OCI-LY7 (cell line): ENCODE data around the gene CRTC1. TPM values are rescaled to one million over a fixed set of nuclear protein-coding genes. Genes with fewer than 3 reads are reported as not detected.

ENCODE experiments used
- BruUV-seq: library from RNA; stranded (reverse); fragments of 400-500 nt; replicated peaks from 2 replicates; lab custom pipeline; 2021; lab: Mats Ljungman, UMichigan
- CTCF ChIA-PET: fragments of 300-600 bp; sonication (Branson Sonifier 250); formaldehyde crosslinking; loops from one replicate; lab custom pipeline; 2022; ENCODE audit warnings: antibody characterized with exemption; ENCODE audit not compliant: unreplicated experiment; lab: Charles Lee
- POLR2A ChIA-PET: fragments of 300-600 bp; sonication (Branson Sonifier 250); formaldehyde crosslinking; loops from one replicate; lab custom pipeline; 2022; ENCODE audit warnings: antibody characterized with exemption; lab: Charles Lee
- DNase-seq: peaks from one replicate; pipeline ENCODE4 v3.0.0-alpha.2; 2015; ENCODE audit warnings: low spot score
- H2AFZ ChIP-seq: fragments of 200-600 bp; sonication (generic), shearing (Covaris generic); 2 replicates; pipeline ENCODE4 v1.6.1; 2014; ENCODE audit warnings: mild to moderate bottlenecking, antibody characterized with exemption, low read length, moderate library complexity
- H3K27ac ChIP-seq: fragments of 200-600 bp; sonication (generic); 2 replicates; pipeline ENCODE4 v1.5.1; 2014; ENCODE audit warnings: mixed run types, low read depth, mild to moderate bottlenecking, moderate library complexity, low read length, inconsistent platforms; ENCODE audit not compliant: poor library complexity, severe bottlenecking
- H3K36me3 ChIP-seq: fragments of 200-600 bp; sonication (generic); 2 replicates; pipeline ENCODE4 v1.6.1; 2014; ENCODE audit warnings: mild to moderate bottlenecking, antibody characterized with exemption, low read length, moderate library complexity, mixed read lengths; ENCODE audit not compliant: insufficient read depth
- H3K4me1 ChIP-seq: fragments of 200-600 bp; sonication (generic); 2 replicates; pipeline ENCODE4 v1.5.1; 2014; ENCODE audit warnings: mild to moderate bottlenecking, low read length; ENCODE audit not compliant: insufficient read depth, poor library complexity, severe bottlenecking
- H3K4me2 ChIP-seq: fragments of 200-600 bp; sonication (generic); 2 replicates; pipeline ENCODE4 v1.6.1; 2014; ENCODE audit warnings: mild to moderate bottlenecking, low read length
- H3K4me3 ChIP-seq: fragments of 200-600 bp; sonication (generic); 2 replicates; pipeline ENCODE4 v1.5.1; 2014; ENCODE audit warnings: mild to moderate bottlenecking, low read depth, low read length; ENCODE audit not compliant: poor library complexity, severe bottlenecking
- H3K79me2 ChIP-seq: fragments of 200-600 bp; sonication (generic); 2 replicates; pipeline ENCODE4 v1.6.1; 2016; ENCODE audit warnings: low read depth, mild to moderate bottlenecking, low read length, moderate library complexity, mixed read lengths; ENCODE audit not compliant: insufficient read depth
- H3K9me2 ChIP-seq: fragments of 200-600 bp; sonication (generic); 2 replicates; pipeline ENCODE4 v1.6.1; 2016; ENCODE audit warnings: mild to moderate bottlenecking, low read length, mixed read lengths; ENCODE audit not compliant: insufficient read depth
- H3K9me3 ChIP-seq: fragments of 200-600 bp; sonication (generic); 2 replicates; pipeline ENCODE4 v1.6.1; 2014; ENCODE audit warnings: mild to moderate bottlenecking, mixed run types, low read length, mixed read lengths
- H4K20me1 ChIP-seq: fragments of 200-600 bp; sonication (generic); 2 replicates; pipeline ENCODE4 v1.6.1; 2014; ENCODE audit warnings: mild to moderate bottlenecking, antibody characterized with exemption, low read length, moderate library complexity, mixed read lengths; ENCODE audit not compliant: insufficient read depth
- CTCF ChIP-seq: fragments of 200-600 bp; sonication (generic); conservative IDR thresholded peaks from 2 replicates; pipeline ENCODE4 v1.5.1; 2014; ENCODE audit warnings: mild to moderate bottlenecking, antibody characterized with exemption, low read length, moderate library complexity, mixed read lengths
- EZH2phosphoT487 ChIP-seq: fragments of 200-600 bp; sonication (generic); IDR thresholded peaks from 2 replicates; pipeline ENCODE4 v1.6.1; 2018; ENCODE audit warnings: low read depth, borderline replicate concordance, mild to moderate bottlenecking, mixed run types, antibody characterized with exemption, low read length, moderate library complexity, mixed read lengths
- intact Hi-C: fragments of 100-400 bp; cut with micrococcal nuclease; formaldehyde crosslinking; loops from one replicate; pipeline ENCODE4 v1.10.0; 2022; ENCODE audit not compliant: unreplicated experiment
- total RNA-seq, 2 experiments: library from RNA; depleted of rRNA in 1 of 2; stranded (reverse); fragments of >200 nt in 1 of 2; shearing (Covaris generic) in 1 of 2; gene quantifications; 2 replicates each; pipeline ENCODE4 v1.2.3, GENCODE V29; 2014 to 2022

The CRTC1 gene
- total RNA-seq, 2 experiments from 2014 or later = 4.1 to 10.3 TPM

DNA sequence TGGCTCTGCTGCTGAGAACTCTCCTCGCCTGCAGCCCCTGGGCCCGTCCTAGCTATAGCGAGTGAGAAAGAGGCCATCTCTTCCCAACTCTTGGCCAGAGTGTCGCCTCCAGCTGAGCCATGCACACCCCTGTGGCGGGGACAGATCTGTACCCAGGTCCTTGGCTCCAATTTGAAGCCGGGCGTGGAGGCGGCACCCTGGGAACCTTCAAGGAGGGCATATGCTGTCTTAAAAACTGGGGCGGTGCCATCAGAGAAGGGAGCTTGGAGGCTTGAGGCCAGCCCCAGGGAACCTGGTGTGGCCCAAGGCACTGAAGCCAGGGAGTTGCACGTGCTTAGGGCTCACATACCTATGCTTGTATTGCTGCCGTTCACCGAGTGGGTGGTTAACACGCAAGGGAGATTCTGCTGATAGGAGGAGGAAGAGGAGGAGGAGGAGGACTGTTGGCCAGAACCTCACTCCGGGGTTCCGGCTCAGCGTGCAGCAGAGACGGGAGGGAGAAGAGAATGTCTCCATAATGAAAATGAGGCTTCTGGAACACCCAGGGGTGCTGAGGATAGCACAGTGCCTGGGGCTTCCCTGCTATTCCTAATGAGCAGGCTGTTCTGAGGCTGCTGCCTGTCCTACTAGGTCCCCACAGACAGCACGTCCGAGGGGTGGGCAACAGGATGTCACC is 67.0 kb downstream of the CRTC1 start:
- H3K4me2 ChIP-seq = no peak overlapping the region
- intact Hi-C loops = no loop called here
- ChIA-PET CTCF (no interaction called here), POLR2A (interaction anchor here (0.6 kb wide), 1 partner anchor 532 kb away, joined by 3 read pairs; no protein-coding TSS in a partner anchor)
- no peak overlapping the region for H3K4me3 ChIP-seq
- H3K4me1 ChIP-seq = no peaks in the 10 kb centered on the region
- no peaks in the 10 kb centered on the region for H3K79me2 ChIP-seq
- H3K9me3 ChIP-seq = no peaks in the 10 kb centered on the region
- no peaks in the 10 kb centered on the region for H3K36me3 ChIP-seq
- H3K27ac ChIP-seq = no peak overlapping the region
- DNase-seq = no peak
- H2AFZ ChIP-seq = no peak overlapping the region
- BruUV-seq = no TSS peak
- no peak for TF ChIP-seq EZH2phosphoT487
- TF ChIP-seq CTCF = no peak
- H3K9me2 ChIP-seq = no peaks in the 10 kb centered on the region
- no peaks in the 10 kb centered on the region for H4K20me1 ChIP-seq

GRCh38 chr19:18751571-18751970 is 68.1 kb downstream of the CRTC1 start:
- intact Hi-C loops = no loop called here
- BruUV-seq = no TSS peak
- ChIA-PET POLR2A (no interaction called here), CTCF (no interaction called here)
- no peak for TF ChIP-seq EZH2phosphoT487
- no peak for TF ChIP-seq CTCF
- H3K4me2 ChIP-seq = no peak overlapping the region
- H2AFZ ChIP-seq = no peak overlapping the region
- no peaks in the 10 kb centered on the region for H3K36me3 ChIP-seq
- no peak overlapping the region for H3K27ac ChIP-seq
- no peaks in the 10 kb centered on the region for H3K9me3 ChIP-seq
- H3K4me1 ChIP-seq = no peaks in the 10 kb centered on the region
- no peak overlapping the region for H3K4me3 ChIP-seq
- no peaks in the 10 kb centered on the region for H4K20me1 ChIP-seq
- H3K79me2 ChIP-seq = no peaks in the 10 kb centered on the region
- no peak for DNase-seq
- H3K9me2 ChIP-seq = no peaks in the 10 kb centered on the region

DNA sequence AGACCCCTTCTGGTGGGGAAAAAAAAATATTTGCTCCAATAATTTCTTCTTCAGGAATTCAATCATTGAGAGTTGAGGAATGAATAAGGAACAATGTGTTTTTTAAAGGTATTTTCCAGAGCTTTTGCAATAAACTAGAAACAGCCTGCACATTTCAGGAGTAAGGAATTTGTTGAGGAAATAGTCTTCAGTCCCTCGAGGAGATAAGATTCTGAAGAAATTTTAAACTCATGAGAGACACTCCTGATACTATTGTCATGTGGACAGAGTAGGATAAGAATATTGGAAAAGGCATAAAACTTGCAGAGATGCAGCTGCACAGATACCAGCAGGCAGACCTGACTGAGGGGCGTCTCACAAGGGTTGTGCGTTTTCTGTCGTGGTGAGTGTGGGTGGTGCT is 71.0 kb downstream of the CRTC1 start:
- intact Hi-C loops = no loop called here
- H3K9me3 ChIP-seq = no peaks in the 10 kb centered on the region
- H3K4me2 ChIP-seq = no peak overlapping the region
- H3K79me2 ChIP-seq = no peaks in the 10 kb centered on the region
- ChIA-PET CTCF (no interaction called here), POLR2A (no interaction called here)
- no peak for TF ChIP-seq CTCF
- no peak for TF ChIP-seq EZH2phosphoT487
- DNase-seq = no peak
- no peaks in the 10 kb centered on the region for H3K36me3 ChIP-seq
- no peaks in the 10 kb centered on the region for H4K20me1 ChIP-seq
- H2AFZ ChIP-seq = no peak overlapping the region
- no peaks in the 10 kb centered on the region for H3K4me1 ChIP-seq
- H3K4me3 ChIP-seq = no peak overlapping the region
- H3K27ac ChIP-seq = no peak overlapping the region
- BruUV-seq = no TSS peak
- no peaks in the 10 kb centered on the region for H3K9me2 ChIP-seq
